Measurements from ENCODE around the gene CFAP298.

DNA sequence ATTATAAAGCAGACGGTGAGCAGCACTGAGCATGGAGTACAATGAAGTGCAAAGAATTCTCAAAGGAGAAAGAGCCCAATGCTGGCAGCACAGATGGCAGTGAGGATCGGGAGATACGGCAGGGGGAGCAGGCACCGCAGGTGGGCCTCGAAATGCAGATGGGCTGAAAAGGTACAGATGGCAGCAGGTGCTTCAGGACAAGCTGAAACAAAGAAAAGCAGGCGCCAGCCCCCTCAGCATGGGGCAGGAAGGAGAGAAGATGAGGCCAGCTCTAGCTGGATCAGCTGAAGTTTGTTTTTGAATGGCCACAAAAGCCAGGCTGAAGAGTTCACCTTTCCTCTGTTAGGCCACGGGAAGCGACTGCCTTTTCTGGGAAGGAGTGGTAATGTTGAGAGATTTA lies 7.7 kb downstream of the CFAP298 start:
- no peak for TF ChIP-seq BHLHE40 (IDR thresholded peaks at IDR 0.05; ENCODE audit: borderline replicate concordance)
- TF ChIP-seq, protein P1, sequence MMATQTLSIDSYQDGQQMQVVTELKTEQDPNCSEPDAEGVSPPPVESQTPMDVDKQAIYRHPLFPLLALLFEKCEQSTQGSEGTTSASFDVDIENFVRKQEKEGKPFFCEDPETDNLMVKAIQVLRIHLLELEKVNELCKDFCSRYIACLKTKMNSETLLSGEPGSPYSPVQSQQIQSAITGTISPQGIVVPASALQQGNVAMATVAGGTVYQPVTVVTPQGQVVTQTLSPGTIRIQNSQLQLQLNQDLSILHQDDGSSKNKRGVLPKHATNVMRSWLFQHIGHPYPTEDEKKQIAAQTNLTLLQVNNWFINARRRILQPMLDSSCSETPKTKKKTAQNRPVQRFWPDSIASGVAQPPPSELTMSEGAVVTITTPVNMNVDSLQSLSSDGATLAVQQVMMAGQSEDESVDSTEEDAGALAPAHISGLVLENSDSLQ (IDR thresholded peaks at IDR 0.05): no peak
- no peak for TF ChIP-seq SP1 (IDR thresholded peaks at IDR 0.05)
- no peak for TF ChIP-seq FOXM1 (IDR thresholded peaks at IDR 0.05; ENCODE audit: borderline replicate concordance)
- no peak for TF ChIP-seq TARDBP (IDR thresholded peaks at IDR 0.05)
- TF ChIP-seq SUZ12 (IDR thresholded peaks at IDR 0.05): no peak
- TF ChIP-seq FOXA1 (IDR thresholded peaks at IDR 0.05): no peak
- no peak for TF ChIP-seq NFRKB (IDR thresholded peaks at IDR 0.05)
- no peak for TF ChIP-seq L3MBTL2 (conservative IDR thresholded peaks at IDR 0.05)
- no peak for TF ChIP-seq LEF1 (IDR thresholded peaks at IDR 0.05; ENCODE audit: borderline replicate concordance)
- no peak for TF ChIP-seq FOXK2 (IDR thresholded peaks at IDR 0.05)
- no peak for TF ChIP-seq ZNF384 (IDR thresholded peaks at IDR 0.05)

Data from HEK293T (cell line).